HepG2 (cell line): ENCODE measurements around the gene TEDC1. TPM values are rescaled to one million over a fixed set of nuclear protein-coding genes. Genes with fewer than 3 reads are reported as not detected.

Source experiments
- ATF7 ChIP-seq, 2 experiments: fragments of 450-650 bp in 1 of 2; sonication (generic) in 1 of 2; formaldehyde crosslinking in 1 of 2; IDR thresholded peaks; 2 replicates each; pipeline versions ENCODE4 v1.4.0 to v1.6.1; 2016 to 2020; ENCODE audit warnings: antibody characterized with exemption in 1 of 2, mild to moderate bottlenecking in 1 of 2, missing genetic modification reagents in 1 of 2
- CERS6 ChIP-seq: sonication (generic); formaldehyde crosslinking; IDR thresholded peaks from 2 replicates; pipeline ENCODE4 v1.5.0; 2020; ENCODE audit warnings: missing genetic modification reagents
- HMGA1 ChIP-seq: sonication (generic); formaldehyde crosslinking; conservative IDR thresholded peaks from 2 replicates; pipeline ENCODE4 v1.4.0; 2020; ENCODE audit warnings: missing genetic modification reagents
- HNF1A ChIP-seq, 2 experiments: sonication (generic) in 1 of 2; formaldehyde crosslinking in 1 of 2; IDR thresholded peaks; 2 replicates each; pipeline versions ENCODE4 v1.4.0 to v1.6.1; 2016 to 2020; ENCODE audit warnings: borderline replicate concordance in 1 of 2, low read depth in 1 of 2, mild to moderate bottlenecking in 1 of 2, missing genetic modification reagents in 1 of 2
- HNRNPK ChIP-seq: fragments of 200-400 bp; formaldehyde crosslinking; IDR thresholded peaks from 2 replicates; pipeline ENCODE4 v1.6.1; 2018; ENCODE audit warnings: low read length, low read depth, moderate library complexity, mild to moderate bottlenecking; ENCODE audit not compliant: poor library complexity, severe bottlenecking
- IRX3 ChIP-seq: sonication (generic); formaldehyde crosslinking; IDR thresholded peaks from 2 replicates; pipeline ENCODE4 v1.8.1; 2023; ENCODE audit warnings: mild to moderate bottlenecking, low read depth, missing genetic modification reagents, borderline replicate concordance
- PCBP1 ChIP-seq: fragments of 200-400 bp; formaldehyde crosslinking; IDR thresholded peaks from 2 replicates; pipeline ENCODE4 v1.6.1; 2017; ENCODE audit warnings: mild to moderate bottlenecking, low read depth, low read length, borderline replicate concordance
- PLRG1 ChIP-seq: fragments of 450-650 bp; conservative IDR thresholded peaks from 2 replicates; pipeline ENCODE4 v1.6.1; 2016
- RARG ChIP-seq: sonication (generic); formaldehyde crosslinking; IDR thresholded peaks from 2 replicates; pipeline ENCODE4 v1.4.0; 2020; ENCODE audit warnings: low read depth, mild to moderate bottlenecking, missing genetic modification reagents
- SNAPC2 ChIP-seq: sonication (generic); formaldehyde crosslinking; IDR thresholded peaks from 2 replicates; pipeline ENCODE4 v1.8.1; 2022; ENCODE audit warnings: mild to moderate bottlenecking, missing genetic modification reagents
- SNRNP70 ChIP-seq: fragments of 200-400 bp; formaldehyde crosslinking; IDR thresholded peaks from 2 replicates; pipeline ENCODE4 v1.6.1; 2017; ENCODE audit warnings: mild to moderate bottlenecking, low read depth, low read length, moderate library complexity
- TAF15 ChIP-seq: fragments of 200-400 bp; formaldehyde crosslinking; IDR thresholded peaks from one replicate; pipeline ENCODE4 v1.6.1; 2018; ENCODE audit warnings: mild to moderate bottlenecking, low read depth, low read length; ENCODE audit not compliant: poor library complexity, severe bottlenecking
- ZBTB38 ChIP-seq: sonication (generic); formaldehyde crosslinking; IDR thresholded peaks from 2 replicates; pipeline ENCODE4 v1.5.1; 2020; ENCODE audit warnings: mild to moderate bottlenecking, missing genetic modification reagents
- ZNF138 ChIP-seq: sonication (generic); formaldehyde crosslinking; IDR thresholded peaks from 2 replicates; pipeline ENCODE4 v1.5.0; 2020; ENCODE audit warnings: mild to moderate bottlenecking, low read depth, missing genetic modification reagents
- ZNF264 ChIP-seq: sonication (generic); formaldehyde crosslinking; IDR thresholded peaks from 2 replicates; pipeline ENCODE4 v1.4.0; 2020; ENCODE audit warnings: missing genetic modification reagents
- ZNF292 ChIP-seq: sonication (generic); formaldehyde crosslinking; IDR thresholded peaks from 2 replicates; pipeline ENCODE4 v1.8.1; 2022; ENCODE audit warnings: mild to moderate bottlenecking, low read depth, missing genetic modification reagents, borderline replicate concordance
- ZNF431 ChIP-seq: sonication (generic); formaldehyde crosslinking; IDR thresholded peaks from 2 replicates; pipeline ENCODE4 v1.9.0; 2022; ENCODE audit warnings: missing genetic modification reagents, low read depth, mild to moderate bottlenecking, borderline replicate concordance
- ZNF546 ChIP-seq: sonication (generic); formaldehyde crosslinking; conservative IDR thresholded peaks from 2 replicates; pipeline ENCODE4 v1.8.1; 2023; ENCODE audit warnings: mild to moderate bottlenecking, missing genetic modification reagents
- ZNF75D ChIP-seq: sonication (generic); formaldehyde crosslinking; IDR thresholded peaks from 2 replicates; pipeline ENCODE4 v1.8.1; 2023; ENCODE audit warnings: missing genetic modification reagents, mild to moderate bottlenecking, borderline replicate concordance
- polyA plus RNA-seq, 8 experiments: library from polyadenylated mRNA; depleted of rRNA in 3 of 8; stranded (reverse) in 7 of 8; unstranded in 1 of 8; fragments of >200 nt; fragmentation: Illumina TruSeq in 4 of 8; extraction: Trizol in 4 of 8; gene quantifications; 2 replicates each; pipeline versions ENCODE4 v1.2.1 to v1.2.3, GENCODE V29; 2011 to 2016; ENCODE audit warnings: low read depth in 4 of 8, missing spikeins in 1 of 8, mixed read lengths in 1 of 8; ENCODE audit not compliant: insufficient read depth in 1 of 8
- total RNA-seq, 5 experiments: library from RNA; depleted of rRNA; stranded (reverse); fragments of >200 nt; fragmentation: Illumina TruSeq; extraction: Trizol; gene quantifications; 2 replicates each; pipeline ENCODE4 v1.2.3, GENCODE V29; 2016; ENCODE audit warnings: low read depth in 1 of 5

Gene TEDC1
- total and polyA plus RNA-seq, 2 of the 13 experiments (the other 11 are each of a cell fraction or from before 2014, with no cell fraction given): 5.7 to 27.4 TPM

GRCh38 chr14:105498430-105499255 lies 7.6 kb downstream of the TEDC1 start (continued):
- TF ChIP-seq ATF7 (IDR thresholded peaks at IDR 0.05) (no peak), ATF7 (CRISPR knock-in tag; IDR thresholded peaks at IDR 0.05) (0 out of 2 replicates have a peak, but pooled peaks have one; percentile 13), ZBTB38 (peak; percentile 99), SNRNP70 (no peak), PCBP1 (0 out of 2 replicates have a peak, but pooled peaks have one; percentile 16), CERS6 (CRISPR knock-in tag) (no peak), ZNF138 (0 out of 2 replicates have a peak, but pooled peaks have one; percentile 2), ZNF431 (no peak), TAF15 (no peak), PLRG1 (no peak), RARG (CRISPR knock-in tag) (no peak), ZNF264 (CRISPR knock-in tag) (no peak), HNF1A (IDR thresholded peaks at IDR 0.05; ENCODE audit: low read depth) (no peak), HNF1A (CRISPR knock-in tag; IDR thresholded peaks at IDR 0.05; ENCODE audit: borderline replicate concordance) (0 out of 2 replicates have a peak, but pooled peaks have one; percentile 1), HMGA1 (CRISPR knock-in tag) (no peak), SNAPC2 (no peak), ZNF546 (CRISPR knock-in tag) (0 out of 2 replicates have a peak, but pooled peaks have one; percentile 8), ZNF292 (CRISPR knock-in tag) (no peak), HNRNPK (no peak), ZNF75D (CRISPR knock-in tag) (no peak), IRX3 (CRISPR knock-in tag) (no peak)
